LNCAP (cell line): ENCODE results near the gene CELF4.

Experiments
- CTCF ChIP-seq: fragments of 450-650 bp; IDR thresholded peaks from 2 replicates; pipeline ENCODE4 v1.5.1; 2017; ENCODE audit warnings: mild to moderate bottlenecking

The CELF4 gene

GRCh38 chr18:37470986-37471385 is 94.6 kb downstream of the CELF4 start:
- no peak for TF ChIP-seq CTCF

DNA sequence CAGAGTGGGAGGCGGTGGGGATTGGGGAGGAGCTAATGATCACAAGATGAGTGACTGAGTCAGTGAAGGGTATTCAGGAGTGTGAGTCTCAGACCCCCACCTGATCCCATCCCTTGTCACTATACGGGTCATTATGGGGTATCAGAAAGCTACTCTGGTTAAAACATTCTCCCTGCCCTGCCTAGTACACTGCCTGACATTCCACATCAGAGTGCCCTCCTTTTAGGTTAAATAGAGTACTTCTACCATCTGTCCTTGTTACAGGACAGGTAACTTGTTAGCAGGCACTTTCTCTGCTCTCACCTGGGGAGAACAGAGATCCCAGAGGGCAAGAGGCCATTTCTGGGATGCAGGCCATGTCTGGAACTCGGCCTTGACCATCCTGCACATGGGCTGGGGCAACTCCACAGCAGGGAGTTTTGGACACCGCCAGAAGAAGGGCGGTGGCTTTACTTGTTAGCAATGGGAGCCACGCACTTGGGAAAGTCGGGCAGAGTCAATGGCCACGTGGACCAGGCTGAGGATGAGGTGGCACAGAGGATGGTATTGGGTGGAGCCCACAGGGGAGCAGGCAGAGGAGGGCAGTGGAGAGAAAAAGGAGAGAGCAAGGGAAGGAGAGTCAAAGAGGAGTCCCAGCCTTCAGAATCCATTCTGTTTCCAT is 98.5 kb downstream of the CELF4 start:
- no peak for TF ChIP-seq CTCF

DNA sequence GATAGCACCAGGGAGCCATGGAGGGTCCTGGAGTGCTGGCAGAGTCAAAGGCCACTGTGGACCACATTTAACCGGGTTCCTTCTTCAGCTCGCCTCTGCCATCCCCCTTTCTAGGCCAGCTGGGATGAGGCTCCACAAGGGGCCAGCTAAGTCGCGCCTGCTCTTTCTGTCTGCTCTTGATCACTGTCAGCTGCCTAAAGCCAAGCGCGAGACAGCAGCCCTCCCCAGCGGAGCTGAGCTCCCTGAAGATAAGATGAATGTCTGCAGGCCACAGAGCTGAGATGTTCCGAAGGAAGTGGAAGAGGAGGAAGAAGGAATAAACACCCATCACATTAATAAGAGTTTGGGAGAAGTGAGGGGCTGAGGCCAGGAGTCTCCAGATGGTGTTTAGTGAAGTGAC is 99.6 kb downstream of the CELF4 start:
- TF ChIP-seq CTCF, result no peak

GRCh38 chr18:37464257-37464656 is 101.3 kb downstream of the CELF4 start:
- TF ChIP-seq CTCF, result no peak

- TF ChIP-seq CTCF, result no peak
These were observed 105.0 kb downstream of the CELF4 start for GRCh38 chr18:37460604-37461003.

- TF ChIP-seq CTCF, result no peak
These were observed 106.9 kb downstream of the CELF4 start for GRCh38 chr18:37458697-37459096.

GRCh38 chr18:37457753-37458152 is 107.8 kb downstream of the CELF4 start:
- TF ChIP-seq CTCF, result no peak

DNA sequence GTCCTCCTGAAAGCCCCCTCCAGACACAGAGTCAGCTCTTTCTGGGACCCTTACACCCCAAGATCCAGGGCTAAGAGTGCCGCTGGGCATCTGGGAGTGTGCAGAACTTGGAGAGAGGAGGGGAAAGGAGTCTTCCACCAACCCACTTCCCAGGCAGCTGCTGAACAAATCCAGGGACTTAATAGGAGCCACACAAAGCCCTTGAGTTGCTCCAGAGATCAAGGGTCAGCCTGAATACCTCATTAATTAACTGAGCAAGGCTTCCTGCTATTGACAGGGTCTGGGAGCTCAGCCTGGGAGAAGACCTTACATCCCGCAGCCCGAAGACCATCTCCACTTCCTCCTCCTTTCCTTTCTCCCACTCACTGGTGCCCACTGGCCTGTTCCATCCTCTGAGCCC is 108.3 kb downstream of the CELF4 start:
- no peak for TF ChIP-seq CTCF
